Endothelial cell of umbilical vein (primary cell): ENCODE results near the gene CRYBA4. TPM values are rescaled to one million over a fixed set of nuclear protein-coding genes. Genes with fewer than 3 reads are reported as not detected.
A peak's percentile ranks its signal among the peaks of the same experiment; 100 is the strongest.

Experiments used
- BruUV-seq: library from RNA; stranded (reverse); fragments of 400-500 nt; replicated peaks from 2 replicates; lab custom pipeline; 2021; lab: Mats Ljungman, UMichigan
- CTCF ChIA-PET: fragments of 300-600, 350-600 bp; sonication (Branson Sonifier 250); formaldehyde crosslinking; loops from one replicate; lab custom pipeline; 2021; ENCODE audit warnings: antibody characterized with exemption, inconsistent platforms; lab: Charles Lee
- POLR2A ChIA-PET: fragments of 300-600, 350-600 bp; sonication (Branson Sonifier 250); formaldehyde crosslinking; loops from one replicate; lab custom pipeline; 2021; ENCODE audit warnings: antibody characterized with exemption, inconsistent platforms; lab: Charles Lee
- DNase-seq: peaks from one replicate; pipeline ENCODE4 v3.0.0-alpha.2; 2011; ENCODE audit warnings: low read depth, low spot score
- FAIRE-seq: peaks from 2 replicates; lab custom pipeline; 2011; peaks lifted over from hg19 to GRCh38; lab: Jason Lieb, UNC
- H2AFZ ChIP-seq: 2 replicates; pipeline ENCODE4 v1.6.0; 2012; ENCODE audit warnings: low read depth, low read length, control low read depth, inconsistent platforms
- H3K27ac ChIP-seq: 2 replicates; pipeline ENCODE4 v1.5.1; 2011; ENCODE audit warnings: low read depth, mild to moderate bottlenecking, control low read depth, low read length, moderate library complexity; ENCODE audit not compliant: insufficient read depth
- H3K27me3 ChIP-seq, 2 experiments: 2 replicates each; pipeline versions ENCODE4 v1.6.0 to v1.6.1; 2011; ENCODE audit warnings: low read length in 2 of 2, mixed read lengths in 1 of 2; ENCODE audit not compliant: control insufficient read depth in 2 of 2, insufficient read depth in 2 of 2
- H3K36me3 ChIP-seq, 2 experiments: 2 replicates in 1 of 2; 3 replicates in 1 of 2; pipeline ENCODE4 v1.5.1; 2011; ENCODE audit warnings: low read length in 2 of 2, mild to moderate bottlenecking in 1 of 2, moderate library complexity in 1 of 2; ENCODE audit not compliant: control insufficient read depth in 2 of 2, insufficient read depth in 2 of 2; ENCODE audit errors: extremely low read depth in 1 of 2
- H3K4me1 ChIP-seq: 3 replicates; pipeline ENCODE4 v1.5.1; 2011; ENCODE audit warnings: mild to moderate bottlenecking, low read length; ENCODE audit not compliant: control insufficient read depth, insufficient read depth; ENCODE audit errors: extremely low read depth
- H3K4me2 ChIP-seq: 2 replicates; pipeline ENCODE4 v1.6.1; 2011; ENCODE audit warnings: low read length, control low read depth, mixed read lengths; ENCODE audit not compliant: insufficient read depth
- H3K4me3 ChIP-seq, 3 experiments: fragments of 200-600 bp in 1 of 3; sonication (generic), shearing (Covaris generic) in 1 of 3; replicated peaks in 1 of 3; 2 replicates each; pipeline ENCODE4 v1.5.1; 2011 to 2016; ENCODE audit warnings: control low read depth in 3 of 3, low read length in 3 of 3, mild to moderate bottlenecking in 2 of 3, inconsistent platforms in 1 of 3, low read depth in 1 of 3, moderate library complexity in 1 of 3; ENCODE audit not compliant: insufficient read depth in 1 of 3
- H3K79me2 ChIP-seq: 2 replicates; pipeline ENCODE4 v1.6.0; 2012; ENCODE audit warnings: low read length, inconsistent platforms; ENCODE audit not compliant: control insufficient read depth, insufficient read depth
- H3K9ac ChIP-seq: replicated peaks from 2 replicates; pipeline ENCODE3; 2011; ENCODE audit warnings: low read length, control low read depth; ENCODE audit not compliant: insufficient read depth; ENCODE audit errors: extremely low read depth
- H3K9me1 ChIP-seq: replicated peaks from 3 replicates; pipeline ENCODE4 v1.6.0; 2011; ENCODE audit warnings: mild to moderate bottlenecking, low read length; ENCODE audit not compliant: control insufficient read depth, insufficient read depth; ENCODE audit errors: extremely low read depth
- H3K9me3 ChIP-seq: replicated peaks from 2 replicates; pipeline ENCODE4 v1.5.1; 2012; ENCODE audit warnings: low read length, inconsistent platforms; ENCODE audit not compliant: control insufficient read depth, insufficient read depth
- H4K20me1 ChIP-seq: replicated peaks from 2 replicates; pipeline ENCODE3; 2011; ENCODE audit warnings: mild to moderate bottlenecking, low read length; ENCODE audit not compliant: control insufficient read depth, insufficient read depth; ENCODE audit errors: extremely low read depth
- CTCF ChIP-seq, 2 donors: IDR thresholded peaks; 1 replicate in 1 of 2; 2 replicates in 1 of 2; pipeline ENCODE4 v1.5.1; 2011; ENCODE audit warnings: low read length in 2 of 2, mild to moderate bottlenecking in 2 of 2, moderate library complexity in 2 of 2, control low read depth in 1 of 2, inconsistent platforms in 1 of 2, low read depth in 1 of 2; ENCODE audit not compliant: insufficient read depth in 1 of 2; ENCODE audit errors: extremely low read depth in 1 of 2
- EZH2 ChIP-seq: IDR thresholded peaks from 2 replicates; pipeline ENCODE4 v1.6.1; 2012; ENCODE audit warnings: borderline replicate concordance, low read depth, mild to moderate bottlenecking, moderate library complexity, low read length, inconsistent platforms; ENCODE audit not compliant: severe bottlenecking
- FOS ChIP-seq: IDR thresholded peaks from 2 replicates; pipeline ENCODE4 v1.6.1; 2011; ENCODE audit warnings: mild to moderate bottlenecking, low read length, moderate library complexity, borderline replicate concordance; ENCODE audit not compliant: insufficient read depth
- GATA2 ChIP-seq: IDR thresholded peaks from 2 replicates; pipeline ENCODE4 v1.7.0; 2011; ENCODE audit warnings: low read depth, mild to moderate bottlenecking, moderate library complexity, mixed read lengths, low read length; ENCODE audit not compliant: insufficient read length, insufficient read depth
- JUN ChIP-seq: IDR thresholded peaks from 2 replicates; pipeline ENCODE4 v1.6.1; 2011; ENCODE audit warnings: borderline replicate concordance, low read depth; ENCODE audit not compliant: insufficient read length, insufficient read depth
- MAX ChIP-seq: IDR thresholded peaks from 2 replicates; pipeline ENCODE4 v1.6.1; 2011; ENCODE audit not compliant: insufficient read depth, insufficient read length
- POLR2A ChIP-seq: IDR thresholded peaks from 2 replicates; pipeline ENCODE4 v1.6.1; 2012; ENCODE audit warnings: low read depth, mild to moderate bottlenecking, control low read depth, low read length
- dilution Hi-C: fragments of 300-500 bp; cut with MboI; formaldehyde crosslinking; loops from one replicate; pipeline ENCODE4 v1.15.0; 2019; ENCODE audit warnings: low sequenced_read_pairs; ENCODE audit not compliant: extremely low pct_ligation_motif_present
- intact Hi-C: fragments of 100-400 bp; cut with micrococcal nuclease; formaldehyde crosslinking; loops from one replicate; pipeline ENCODE4 v1.10.0; 2022
- polyA plus RNA-seq, 4 experiments: library from polyadenylated mRNA; depleted of rRNA in 3 of 4; stranded (reverse) in 3 of 4; unstranded in 1 of 4; fragments of >200 nt; gene quantifications; 2 replicates each; pipeline versions ENCODE4 v1.2.1 to v1.2.3, GENCODE V29; 2011 to 2012; ENCODE audit warnings: missing spikeins in 1 of 4
- total RNA-seq: library from RNA; stranded (reverse); gene quantifications from 2 replicates; pipeline ENCODE4 v1.2.3, GENCODE V29; 2021

The CRYBA4 gene
- total and polyA plus RNA-seq, 2 donors (not counting 3 experiments of a cell fraction or from before 2014, with no cell fraction given), result not detected

- CTCF ChIA-PET, result interaction anchor here (0.7 to 1.4 kb wide), 2 partner anchors 84 to 169 kb away, joined by 4 to 7 read pairs; no protein-coding TSS in a partner anchor
- FAIRE-seq (no peak), DNase-seq (no peak)
- Histone ChIP-seq H3K27me3 (no peaks in the 10 kb centered on the region), H3K4me1 (peaks cover 21% of the 10 kb centered on the region), H3K9me3 (no peaks in the 10 kb centered on the region), H3K4me2 (peak overlapping the region; percentile 85), H3K9me1 (no peaks in the 10 kb centered on the region), H3K36me3 (no peaks in the 10 kb centered on the region), H3K79me2 (peaks cover 17% of the 10 kb centered on the region), H3K4me3 (no peak overlapping the region), H3K27ac (peak overlapping the region; percentile 93), H4K20me1 (no peaks in the 10 kb centered on the region), H2AFZ (peak overlapping the region; percentile 87), H3K9ac (peak overlapping the region; percentile 88)
- BruUV-seq, result no TSS peak
- dilution Hi-C loops, result no loop called here
- intact Hi-C loops, result loop anchor here (5.0 to 10.0 kb wide), 3 partner anchors 60 to 753 kb away; no protein-coding TSS in a partner anchor
- POLR2A ChIA-PET, result no interaction called here
- TF ChIP-seq EZH2 (no peak), GATA2 (no peak), JUN (no peak), FOS (no peak), POLR2A (no peak), CTCF (IDR thresholded peaks at IDR 0.05; ENCODE audit: extremely low read depth in 1 of 2, insufficient read depth in 1 of 2, low read depth in 1 of 2, low read length in 2 of 2) (no peak), MAX (no peak)
Measured at GRCh38 chr22:26672060-26672471, 50.3 kb downstream of the CRYBA4 start.
